HEK293 (cell line): ENCODE results near the gene DSG1.

Source experiments
- CTCF ChIA-PET: fragments of 350-600 bp; formaldehyde crosslinking; extraction: SDS; loops from one replicate; lab custom pipeline; 2021; ENCODE audit warnings: antibody characterized with exemption; lab: Yijun Ruan, JAX
- POLR2A ChIA-PET: fragments of 300-600 bp; formaldehyde crosslinking; extraction: SDS; loops from one replicate; lab custom pipeline; 2020; ENCODE audit warnings: antibody characterized with exemption, inconsistent platforms; lab: Yijun Ruan, JAX
- H3K27ac ChIP-seq: fragments of 200-500 bp; sonication (Bioruptor generic); 2 replicates; pipeline ENCODE4 v1.5.1; 2014; ENCODE audit warnings: low read depth, low read length, control low read depth, inconsistent platforms; ENCODE audit errors: extremely low read depth
- H3K36me3 ChIP-seq, 2 experiments: fragments of 200-500 bp in 1 of 2; sonication (Bioruptor generic) in 1 of 2; 1 replicate in 1 of 2; 2 replicates in 1 of 2; pipeline ENCODE4 v1.5.1; 2014 to 2017; ENCODE audit warnings: inconsistent platforms in 2 of 2, low read length in 2 of 2; ENCODE audit not compliant: control insufficient read depth in 2 of 2, insufficient read depth in 1 of 2
- H3K4me1 ChIP-seq: fragments of 200-500 bp; sonication (Bioruptor generic); 2 replicates; pipeline ENCODE4 v1.5.1; 2014; ENCODE audit warnings: mild to moderate bottlenecking, low read length, inconsistent platforms; ENCODE audit not compliant: control insufficient read depth, insufficient read depth
- H3K4me3 ChIP-seq: 2 replicates; pipeline ENCODE4 v1.5.1; 2011; ENCODE audit warnings: low read depth, mild to moderate bottlenecking, control low read depth, low read length, moderate library complexity
- H3K9me3 ChIP-seq: fragments of 200-500 bp; sonication (Bioruptor generic); 2 replicates; pipeline ENCODE4 v1.5.1; 2014; ENCODE audit warnings: low read depth, low read length, inconsistent platforms; ENCODE audit not compliant: control insufficient read depth, insufficient read depth
- ATF2 ChIP-seq: fragments of 450-650 bp; formaldehyde crosslinking; IDR thresholded peaks from 2 replicates; pipeline ENCODE4 v1.5.1; 2016; ENCODE audit warnings: missing biosample characterization, missing genetic modification characterization, low read depth
- CTCF ChIP-seq: fragments of 450-650 bp; formaldehyde crosslinking; IDR thresholded peaks from 2 replicates; pipeline ENCODE4 v1.5.1; 2016; ENCODE audit warnings: missing biosample characterization, missing genetic modification characterization
- EGR2 ChIP-seq: fragments of 450-650 bp; formaldehyde crosslinking; IDR thresholded peaks from 2 replicates; pipeline ENCODE4 v1.5.1; 2016; ENCODE audit warnings: low read depth, missing biosample characterization, missing genetic modification characterization
- GLI2 ChIP-seq: fragments of 450-650 bp; formaldehyde crosslinking; IDR thresholded peaks from 2 replicates; pipeline ENCODE4; 2017; ENCODE audit warnings: missing biosample characterization, missing genetic modification characterization, low read depth, borderline replicate concordance
- ZFHX2 ChIP-seq: fragments of 450-650 bp; formaldehyde crosslinking; conservative IDR thresholded peaks from 2 replicates; pipeline ENCODE4 v1.5.1; 2016; ENCODE audit warnings: missing biosample characterization, missing genetic modification characterization
- ZNF10 ChIP-seq: fragments of 450-650 bp; formaldehyde crosslinking; IDR thresholded peaks from 2 replicates; pipeline ENCODE4 v1.5.1; 2017; ENCODE audit warnings: missing biosample characterization, missing genetic modification characterization
- ZNF157 ChIP-seq: fragments of 450-650 bp; formaldehyde crosslinking; IDR thresholded peaks from 2 replicates; pipeline ENCODE4 v1.5.1; 2016; ENCODE audit warnings: missing biosample characterization, missing genetic modification characterization
- ZNF223 ChIP-seq: fragments of 450-650 bp; formaldehyde crosslinking; IDR thresholded peaks from 2 replicates; pipeline ENCODE4 v1.5.1; 2016; ENCODE audit warnings: missing biosample characterization, missing genetic modification characterization
- ZNF239 ChIP-seq: fragments of 450-650 bp; formaldehyde crosslinking; IDR thresholded peaks from 2 replicates; pipeline ENCODE4 v1.5.1; 2016; ENCODE audit warnings: missing biosample characterization, missing genetic modification characterization
- ZNF37A ChIP-seq: fragments of 450-650 bp; IDR thresholded peaks from 2 replicates; pipeline ENCODE4 v1.5.1; 2018; ENCODE audit warnings: missing biosample characterization, missing genetic modification characterization
- ZNF544 ChIP-seq: fragments of 450-650 bp; formaldehyde crosslinking; IDR thresholded peaks from 2 replicates; pipeline ENCODE4 v1.5.0; 2017; ENCODE audit warnings: missing biosample characterization, missing genetic modification characterization
- ZNF76 ChIP-seq: fragments of 450-650 bp; formaldehyde crosslinking; IDR thresholded peaks from 2 replicates; pipeline ENCODE4; 2016; ENCODE audit warnings: low read depth, missing biosample characterization, missing genetic modification characterization, borderline replicate concordance
- ZSCAN16 ChIP-seq: fragments of 450-650 bp; formaldehyde crosslinking; IDR thresholded peaks from 2 replicates; pipeline ENCODE4 v1.5.1; 2016; ENCODE audit warnings: missing biosample characterization, missing genetic modification characterization
- ZSCAN18 ChIP-seq: fragments of 450-650 bp; formaldehyde crosslinking; IDR thresholded peaks from 2 replicates; pipeline ENCODE4 v1.5.1; 2016; ENCODE audit warnings: missing biosample characterization, missing genetic modification characterization
- TF ChIP-seq, protein P1 (sequence below): sonication (generic); formaldehyde crosslinking; IDR thresholded peaks from 2 replicates; pipeline ENCODE4 v1.8.1; 2022; ENCODE audit warnings: mild to moderate bottlenecking, moderate library complexity, missing genetic modification reagents
- TF ChIP-seq, protein P2 (sequence below): fragments of 450-650 bp; formaldehyde crosslinking; IDR thresholded peaks from 2 replicates; pipeline ENCODE4 v1.5.1; 2017; ENCODE audit warnings: missing biosample characterization, missing genetic modification characterization
- TF ChIP-seq, protein P3 (sequence below): fragments of 450-650 bp; formaldehyde crosslinking; conservative IDR thresholded peaks from 2 replicates; pipeline ENCODE4 v1.5.1; 2016; ENCODE audit warnings: low read depth, missing biosample characterization, missing genetic modification characterization
- TF ChIP-seq, protein P4 (sequence below): fragments of 450-650 bp; formaldehyde crosslinking; IDR thresholded peaks from 2 replicates; pipeline ENCODE4 v1.5.1; 2016; ENCODE audit warnings: missing biosample characterization, missing genetic modification characterization

The DSG1 gene

GRCh38 chr18:31354990-31355389 lies 37.0 kb downstream of the DSG1 start:
- no peaks in the 10 kb centered on the region for H3K36me3 ChIP-seq
- CTCF ChIA-PET, result interaction anchor here (0.6 kb wide), 1 partner anchor 193 kb away, joined by 3 read pairs; no protein-coding TSS in a partner anchor
- H3K4me1 ChIP-seq, result no peaks in the 10 kb centered on the region
- TF ChIP-seq, protein P1, sequence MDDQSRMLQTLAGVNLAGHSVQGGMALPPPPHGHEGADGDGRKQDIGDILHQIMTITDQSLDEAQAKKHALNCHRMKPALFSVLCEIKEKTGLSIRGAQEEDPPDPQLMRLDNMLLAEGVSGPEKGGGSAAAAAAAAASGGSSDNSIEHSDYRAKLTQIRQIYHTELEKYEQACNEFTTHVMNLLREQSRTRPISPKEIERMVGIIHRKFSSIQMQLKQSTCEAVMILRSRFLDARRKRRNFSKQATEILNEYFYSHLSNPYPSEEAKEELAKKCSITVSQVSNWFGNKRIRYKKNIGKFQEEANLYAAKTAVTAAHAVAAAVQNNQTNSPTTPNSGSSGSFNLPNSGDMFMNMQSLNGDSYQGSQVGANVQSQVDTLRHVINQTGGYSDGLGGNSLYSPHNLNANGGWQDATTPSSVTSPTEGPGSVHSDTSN (CRISPR knock-in tag), result no peak
- TF ChIP-seq, protein P2, sequence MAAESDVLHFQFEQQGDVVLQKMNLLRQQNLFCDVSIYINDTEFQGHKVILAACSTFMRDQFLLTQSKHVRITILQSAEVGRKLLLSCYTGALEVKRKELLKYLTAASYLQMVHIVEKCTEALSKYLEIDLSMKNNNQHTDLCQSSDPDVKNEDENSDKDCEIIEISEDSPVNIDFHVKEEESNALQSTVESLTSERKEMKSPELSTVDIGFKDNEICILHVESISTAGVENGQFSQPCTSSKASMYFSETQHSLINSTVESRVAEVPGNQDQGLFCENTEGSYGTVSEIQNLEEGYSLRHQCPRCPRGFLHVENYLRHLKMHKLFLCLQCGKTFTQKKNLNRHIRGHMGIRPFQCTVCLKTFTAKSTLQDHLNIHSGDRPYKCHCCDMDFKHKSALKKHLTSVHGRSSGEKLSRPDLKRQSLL (tag by site-specific recombination), result no peak
- TF ChIP-seq, protein P3, sequence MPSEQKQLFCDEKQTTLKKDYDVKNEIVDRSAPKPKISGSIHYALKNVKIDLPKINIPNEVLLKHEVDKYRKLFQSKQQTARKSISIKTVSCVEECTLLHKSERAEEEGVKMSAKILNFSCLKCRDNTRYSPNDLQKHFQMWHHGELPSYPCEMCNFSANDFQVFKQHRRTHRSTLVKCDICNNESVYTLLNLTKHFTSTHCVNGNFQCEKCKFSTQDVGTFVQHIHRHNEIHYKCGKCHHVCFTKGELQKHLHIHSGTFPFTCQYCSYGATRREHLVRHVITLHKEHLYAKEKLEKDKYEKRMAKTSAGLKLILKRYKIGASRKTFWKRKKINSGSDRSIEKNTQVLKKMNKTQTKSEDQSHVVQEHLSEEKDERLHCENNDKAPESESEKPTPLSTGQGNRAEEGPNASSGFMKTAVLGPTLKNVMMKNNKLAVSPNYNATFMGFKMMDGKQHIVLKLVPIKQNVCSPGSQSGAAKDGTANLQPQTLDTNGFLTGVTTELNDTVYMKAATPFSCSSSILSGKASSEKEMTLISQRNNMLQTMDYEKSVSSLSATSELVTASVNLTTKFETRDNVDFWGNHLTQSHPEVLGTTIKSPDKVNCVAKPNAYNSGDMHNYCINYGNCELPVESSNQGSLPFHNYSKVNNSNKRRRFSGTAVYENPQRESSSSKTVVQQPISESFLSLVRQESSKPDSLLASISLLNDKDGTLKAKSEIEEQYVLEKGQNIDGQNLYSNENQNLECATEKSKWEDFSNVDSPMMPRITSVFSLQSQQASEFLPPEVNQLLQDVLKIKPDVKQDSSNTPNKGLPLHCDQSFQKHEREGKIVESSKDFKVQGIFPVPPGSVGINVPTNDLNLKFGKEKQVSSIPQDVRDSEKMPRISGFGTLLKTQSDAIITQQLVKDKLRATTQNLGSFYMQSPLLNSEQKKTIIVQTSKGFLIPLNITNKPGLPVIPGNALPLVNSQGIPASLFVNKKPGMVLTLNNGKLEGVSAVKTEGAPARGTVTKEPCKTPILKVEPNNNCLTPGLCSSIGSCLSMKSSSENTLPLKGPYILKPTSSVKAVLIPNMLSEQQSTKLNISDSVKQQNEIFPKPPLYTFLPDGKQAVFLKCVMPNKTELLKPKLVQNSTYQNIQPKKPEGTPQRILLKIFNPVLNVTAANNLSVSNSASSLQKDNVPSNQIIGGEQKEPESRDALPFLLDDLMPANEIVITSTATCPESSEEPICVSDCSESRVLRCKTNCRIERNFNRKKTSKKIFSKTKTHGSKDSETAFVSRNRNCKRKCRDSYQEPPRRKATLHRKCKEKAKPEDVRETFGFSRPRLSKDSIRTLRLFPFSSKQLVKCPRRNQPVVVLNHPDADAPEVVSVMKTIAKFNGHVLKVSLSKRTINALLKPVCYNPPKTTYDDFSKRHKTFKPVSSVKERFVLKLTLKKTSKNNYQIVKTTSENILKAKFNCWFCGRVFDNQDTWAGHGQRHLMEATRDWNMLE (tag by site-specific recombination), result no peak
- TF ChIP-seq ZNF157 (tag by site-specific recombination) (no peak), ZNF544 (tag by site-specific recombination) (no peak), ZFHX2 (tag by site-specific recombination) (no peak), ZNF37A (tag by site-specific recombination) (no peak), ZNF76 (no peak), ZNF239 (no peak), ZNF223 (tag by site-specific recombination) (no peak), ATF2 (tag by site-specific recombination) (no peak), ZSCAN18 (no peak), ZNF10 (no peak), GLI2 (tag by site-specific recombination) (no peak), ZSCAN16 (no peak), CTCF (no peak), EGR2 (tag by site-specific recombination) (no peak)
- TF ChIP-seq, protein P4, sequence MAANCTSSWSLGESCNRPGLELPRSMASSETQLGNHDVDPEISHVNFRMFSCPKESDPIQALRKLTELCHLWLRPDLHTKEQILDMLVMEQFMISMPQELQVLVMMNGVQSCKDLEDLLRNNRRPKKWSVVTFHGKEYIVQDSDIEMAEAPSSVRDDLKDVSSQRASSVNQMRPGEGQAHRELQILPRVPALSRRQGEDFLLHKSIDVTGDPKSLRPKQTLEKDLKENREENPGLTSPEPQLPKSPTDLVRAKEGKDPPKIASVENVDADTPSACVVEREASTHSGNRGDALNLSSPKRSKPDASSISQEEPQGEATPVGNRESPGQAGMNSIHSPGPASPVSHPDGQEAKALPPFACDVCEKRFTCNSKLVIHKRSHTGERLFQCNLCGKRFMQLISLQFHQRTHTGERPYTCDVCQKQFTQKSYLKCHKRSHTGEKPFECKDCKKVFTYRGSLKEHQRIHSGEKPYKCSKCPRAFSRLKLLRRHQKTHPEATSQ (tag by site-specific recombination), result no peak
- no peak overlapping the region for H3K27ac ChIP-seq
- no peak overlapping the region for H3K4me3 ChIP-seq
- POLR2A ChIA-PET, result no interaction called here
- no peaks in the 10 kb centered on the region for H3K9me3 ChIP-seq
